ENCODE measurements around the gene ECPAS. TPM values are rescaled to one million over a fixed set of nuclear protein-coding genes. Genes with fewer than 3 reads are reported as not detected.

Gene ECPAS
- total and polyA plus RNA-seq, 4 donors: 11.0 to 94.3 (median 51.7) TPM

- H3K27ac ChIP-seq (ENCODE audit: low read depth in 1 of 2, low read length in 2 of 2): no peak overlapping the region
- no peaks in the 10 kb centered on the region for H3K4me1 ChIP-seq (ENCODE audit: control insufficient read depth in 1 of 2, insufficient read depth in 2 of 2, low read length in 2 of 2)
- WGBS, 2 donors: 78 to 79% methylated on average over 6 of the region's 6 CpGs
- peaks cover 1 to 6% of the 10 kb centered on the region in 2 donors for H3K36me3 ChIP-seq (ENCODE audit: control insufficient read depth in 1 of 2, insufficient read depth in 2 of 2, low read length in 1 of 2)
- H3K27me3 ChIP-seq (ENCODE audit: control insufficient read depth in 1 of 2, insufficient read depth in 2 of 2, low read length in 1 of 2): no peaks in the 10 kb centered on the region
- no peaks in the 10 kb centered on the region for H3K9me3 ChIP-seq (ENCODE audit: control insufficient read depth, low read length)
- intact Hi-C loops (cut with DNase I): no loop called here
- no peak overlapping the region for H3K4me3 ChIP-seq (ENCODE audit: low read length in 2 of 2)
- DNase-seq: no peak
- no peak for ATAC-seq (ENCODE audit: low FRiP score)
Measured at GRCh38 chr9:111438541-111439235, 45.5 kb downstream of the ECPAS start.

DNA sequence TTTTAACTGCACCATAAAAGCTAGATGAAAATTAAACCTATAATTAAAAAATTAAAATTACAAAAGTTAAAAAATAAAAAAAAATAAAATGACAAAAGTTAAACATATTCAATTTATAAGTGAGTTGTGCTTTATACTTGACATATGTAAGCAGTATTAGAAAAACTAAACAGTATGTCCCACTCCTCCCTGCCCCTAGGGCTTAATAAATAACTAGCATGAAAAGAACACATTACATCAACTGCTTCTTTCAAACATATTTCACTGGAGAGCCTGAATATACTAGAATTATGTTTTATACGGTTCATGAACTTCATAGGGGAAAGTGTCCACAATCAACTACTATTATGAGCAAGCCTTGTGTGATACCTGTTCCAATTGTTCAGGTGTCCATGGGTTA, 47.6 kb downstream of the ECPAS start:
- Histone ChIP-seq H3K4me3 (ENCODE audit: low read length in 2 of 2) (no peak overlapping the region), H3K27ac (ENCODE audit: low read depth in 1 of 2, low read length in 2 of 2) (no peak overlapping the region), H3K9me3 (ENCODE audit: control insufficient read depth, low read length) (no peaks in the 10 kb centered on the region), H3K36me3 (ENCODE audit: control insufficient read depth in 1 of 2, insufficient read depth in 2 of 2, low read length in 1 of 2) (peaks cover 5 to 6% of the 10 kb centered on the region in 2 donors), H3K27me3 (ENCODE audit: control insufficient read depth in 1 of 2, insufficient read depth in 2 of 2, low read length in 1 of 2) (no peaks in the 10 kb centered on the region), H3K4me1 (ENCODE audit: control insufficient read depth in 1 of 2, insufficient read depth in 2 of 2, low read length in 2 of 2) (no peaks in the 10 kb centered on the region)
- ATAC-seq (ENCODE audit: low FRiP score) (no peak), DNase-seq (no peak)
- intact Hi-C loops (cut with DNase I): no loop called here
- WGBS, 2 donors: 50 to 55% methylated on average over 1 of the region's 1 CpG

DNA sequence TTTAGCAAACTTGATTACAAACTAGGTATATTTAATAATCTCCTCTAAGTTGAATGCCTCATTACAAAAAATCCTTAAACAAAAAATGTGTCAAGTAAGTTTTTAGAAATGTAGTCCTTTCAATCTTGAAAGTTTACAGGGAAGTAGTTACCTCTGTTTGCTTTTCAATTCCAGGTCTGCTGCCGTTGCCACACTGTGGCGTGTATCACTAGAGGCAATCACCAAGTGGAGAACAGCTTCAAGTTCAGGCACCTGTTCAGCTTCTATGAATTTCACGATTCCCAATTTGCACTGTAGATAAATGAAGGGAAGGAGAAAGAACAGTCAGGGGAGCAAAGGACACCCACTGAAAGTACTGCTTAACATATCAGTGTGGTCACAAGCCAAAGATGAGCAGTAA, 51.1 kb downstream of the ECPAS start:
- H3K4me3 ChIP-seq (ENCODE audit: low read length in 2 of 2): no peak overlapping the region

GRCh38 chr9:111431684-111432083, 52.5 kb downstream of the ECPAS start:
- Histone ChIP-seq H3K27me3 (ENCODE audit: control insufficient read depth in 1 of 2, insufficient read depth in 2 of 2, low read length in 1 of 2) (no peaks in the 10 kb centered on the region), H3K36me3 (ENCODE audit: control insufficient read depth in 1 of 2, insufficient read depth in 2 of 2, low read length in 1 of 2) (peaks cover 0 to 4% of the 10 kb centered on the region in 2 donors), H3K9me3 (ENCODE audit: control insufficient read depth, low read length) (no peaks in the 10 kb centered on the region), H3K4me1 (ENCODE audit: control insufficient read depth in 1 of 2, insufficient read depth in 2 of 2, low read length in 2 of 2) (no peaks in the 10 kb centered on the region), H3K4me3 (ENCODE audit: low read length in 2 of 2) (no peak overlapping the region), H3K27ac (ENCODE audit: low read depth in 1 of 2, low read length in 2 of 2) (no peak overlapping the region)
- intact Hi-C loops (cut with DNase I): no loop called here
- 88 to 95% methylated on average over 3 of the region's 3 CpGs for WGBS, 2 donors
- ATAC-seq (ENCODE audit: low FRiP score) (no peak), DNase-seq (no peak)

More for the DNA sequence above, 51.1 kb downstream of the ECPAS start:
- no peaks in the 10 kb centered on the region for H3K9me3 ChIP-seq (ENCODE audit: control insufficient read depth, low read length)
- H3K27ac ChIP-seq (ENCODE audit: low read depth in 1 of 2, low read length in 2 of 2): no peak overlapping the region
- no peak for DNase-seq
- no peaks in the 10 kb centered on the region for H3K4me1 ChIP-seq (ENCODE audit: control insufficient read depth in 1 of 2, insufficient read depth in 2 of 2, low read length in 2 of 2)
- H3K27me3 ChIP-seq (ENCODE audit: control insufficient read depth in 1 of 2, insufficient read depth in 2 of 2, low read length in 1 of 2): no peaks in the 10 kb centered on the region
- WGBS, 2 donors: 90 to 92% methylated on average over 3 of the region's 3 CpGs
- ATAC-seq (ENCODE audit: low FRiP score): no peak
- intact Hi-C loops (cut with DNase I): no loop called here
- H3K36me3 ChIP-seq (ENCODE audit: control insufficient read depth in 1 of 2, insufficient read depth in 2 of 2, low read length in 1 of 2): peaks cover 0 to 4% of the 10 kb centered on the region in 2 donors

- no peak for ATAC-seq (ENCODE audit: low FRiP score)
- H3K36me3 ChIP-seq (ENCODE audit: control insufficient read depth in 1 of 2, insufficient read depth in 2 of 2, low read length in 1 of 2): peaks cover 0 to 4% of the 10 kb centered on the region in 2 donors
- intact Hi-C loops (cut with DNase I): no loop called here
Measured at GRCh38 chr9:111429175-111429574, 55.0 kb downstream of the ECPAS start.

DNA sequence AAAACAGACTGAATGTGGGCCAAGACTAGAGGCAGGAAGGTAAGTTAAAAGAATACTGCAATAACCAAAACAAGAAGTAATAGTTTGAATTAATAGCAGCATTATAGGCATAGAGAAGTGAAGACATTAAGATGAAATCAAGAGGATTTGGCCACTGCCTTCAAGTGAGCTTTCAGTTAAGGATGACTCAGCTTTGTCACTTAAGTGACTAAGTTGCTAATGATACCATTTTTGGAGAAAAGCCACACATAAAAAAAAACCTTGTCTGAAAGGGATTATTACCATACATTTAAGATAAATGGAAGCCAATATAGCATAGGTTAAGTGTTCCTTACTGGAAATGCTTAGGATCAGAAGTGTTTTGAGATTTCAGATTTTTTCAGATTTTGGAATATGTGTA, 57.0 kb downstream of the ECPAS start:
- ATAC-seq (ENCODE audit: low FRiP score): no peak
- no peaks in the 10 kb centered on the region for H3K9me3 ChIP-seq (ENCODE audit: control insufficient read depth, low read length)
- no peak for DNase-seq
- no peaks in the 10 kb centered on the region for H3K27me3 ChIP-seq (ENCODE audit: control insufficient read depth in 1 of 2, insufficient read depth in 2 of 2, low read length in 1 of 2)
- no peak overlapping the region for H3K4me3 ChIP-seq (ENCODE audit: low read length in 2 of 2)
- intact Hi-C loops (cut with DNase I): no loop called here
- H3K4me1 ChIP-seq (ENCODE audit: control insufficient read depth in 1 of 2, insufficient read depth in 2 of 2, low read length in 2 of 2): no peaks in the 10 kb centered on the region
- no peaks in the 10 kb centered on the region for H3K36me3 ChIP-seq (ENCODE audit: control insufficient read depth in 1 of 2, insufficient read depth in 2 of 2, low read length in 1 of 2)
- no peak overlapping the region for H3K27ac ChIP-seq (ENCODE audit: low read depth in 1 of 2, low read length in 2 of 2)

More at GRCh38 chr9:111429175-111429574, 55.0 kb downstream of the ECPAS start:
- Histone ChIP-seq H3K9me3 (ENCODE audit: control insufficient read depth, low read length) (no peaks in the 10 kb centered on the region), H3K4me3 (ENCODE audit: low read length in 2 of 2) (no peak overlapping the region), H3K27ac (ENCODE audit: low read depth in 1 of 2, low read length in 2 of 2) (no peak overlapping the region), H3K27me3 (ENCODE audit: control insufficient read depth in 1 of 2, insufficient read depth in 2 of 2, low read length in 1 of 2) (no peaks in the 10 kb centered on the region), H3K4me1 (ENCODE audit: control insufficient read depth in 1 of 2, insufficient read depth in 2 of 2, low read length in 2 of 2) (no peaks in the 10 kb centered on the region)
- no peak for DNase-seq

- H3K27ac ChIP-seq (ENCODE audit: low read depth in 1 of 2, low read length in 2 of 2): no peak overlapping the region
- peaks cover 3 to 4% of the 10 kb centered on the region in 2 donors for H3K36me3 ChIP-seq (ENCODE audit: control insufficient read depth in 1 of 2, insufficient read depth in 2 of 2, low read length in 1 of 2)
- no peaks in the 10 kb centered on the region for H3K27me3 ChIP-seq (ENCODE audit: control insufficient read depth in 1 of 2, insufficient read depth in 2 of 2, low read length in 1 of 2)
- ATAC-seq (ENCODE audit: low FRiP score) (no peak), DNase-seq (no peak)
- 98 to 99% methylated on average over 3 of the region's 3 CpGs for WGBS, 2 donors
- intact Hi-C loops (cut with DNase I): no loop called here
- no peak overlapping the region for H3K4me3 ChIP-seq (ENCODE audit: low read length in 2 of 2)
- no peaks in the 10 kb centered on the region for H3K4me1 ChIP-seq (ENCODE audit: control insufficient read depth in 1 of 2, insufficient read depth in 2 of 2, low read length in 2 of 2)
- H3K9me3 ChIP-seq (ENCODE audit: control insufficient read depth, low read length): no peaks in the 10 kb centered on the region
Measured at GRCh38 chr9:111423389-111423788, 60.8 kb downstream of the ECPAS start.

DNA sequence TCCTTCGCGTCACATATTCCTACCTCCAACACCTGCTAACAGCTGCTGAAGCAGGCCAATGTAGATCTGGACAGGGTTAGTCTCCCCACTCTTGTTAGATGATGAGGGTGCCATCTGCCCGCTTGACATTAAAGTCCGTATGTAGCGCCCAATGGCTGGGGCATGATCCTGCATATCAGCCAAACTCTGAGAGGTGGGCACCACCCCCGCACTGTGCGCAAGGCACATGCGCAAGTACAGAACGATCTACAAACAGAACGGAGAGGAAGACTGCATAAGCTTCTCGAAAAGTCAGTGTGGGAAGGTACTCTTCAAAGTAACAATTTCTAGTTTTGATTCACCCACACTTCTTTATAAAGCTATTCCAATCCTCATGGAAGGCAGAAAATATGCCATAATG, 69.8 kb downstream of the ECPAS start:
- no peak overlapping the region for H3K4me3 ChIP-seq (ENCODE audit: low read length in 2 of 2)
- DNase-seq: no peak
- H3K27ac ChIP-seq (ENCODE audit: low read depth in 1 of 2, low read length in 2 of 2): no peak overlapping the region
- intact Hi-C loops (cut with DNase I): no loop called here
- no peaks in the 10 kb centered on the region for H3K9me3 ChIP-seq (ENCODE audit: control insufficient read depth, low read length)
- ATAC-seq (ENCODE audit: low FRiP score): no peak
- no peaks in the 10 kb centered on the region for H3K27me3 ChIP-seq (ENCODE audit: control insufficient read depth in 1 of 2, insufficient read depth in 2 of 2, low read length in 1 of 2)
- H3K4me1 ChIP-seq (ENCODE audit: control insufficient read depth in 1 of 2, insufficient read depth in 2 of 2, low read length in 2 of 2): no peaks in the 10 kb centered on the region
- 94 to 96% methylated on average over 11 of the region's 11 CpGs for WGBS, 2 donors
- H3K36me3 ChIP-seq (ENCODE audit: control insufficient read depth in 1 of 2, insufficient read depth in 2 of 2, low read length in 1 of 2): no peaks in the 10 kb centered on the region

DNA sequence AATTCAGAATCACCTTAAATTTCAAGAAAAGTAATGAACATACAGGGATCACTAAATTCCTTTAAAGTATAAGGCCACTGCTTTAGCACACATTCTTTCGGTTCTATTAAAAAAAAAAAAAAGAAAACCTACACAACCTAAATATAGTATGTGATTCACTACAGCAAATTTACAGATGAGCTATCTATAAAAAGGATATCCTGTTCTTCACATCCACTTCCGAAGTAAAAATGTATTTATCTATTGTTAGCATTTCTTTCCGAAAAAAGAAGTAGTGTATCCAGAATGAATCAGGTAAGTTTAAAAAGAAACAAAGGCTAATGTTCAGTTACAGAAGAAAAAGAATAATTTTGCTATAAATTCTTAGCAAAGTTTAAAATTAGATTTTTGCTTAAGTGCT, 70.2 kb downstream of the ECPAS start:
- no peak for ATAC-seq (ENCODE audit: low FRiP score)
- WGBS, 2 donors: 74 to 81% methylated on average over 3 of the region's 3 CpGs
- H3K9me3 ChIP-seq (ENCODE audit: control insufficient read depth, low read length): no peaks in the 10 kb centered on the region

More for the DNA sequence above, 70.2 kb downstream of the ECPAS start:
- Histone ChIP-seq H3K4me1 (ENCODE audit: control insufficient read depth in 1 of 2, insufficient read depth in 2 of 2, low read length in 2 of 2) (no peaks in the 10 kb centered on the region), H3K27ac (ENCODE audit: low read depth in 1 of 2, low read length in 2 of 2) (no peak overlapping the region), H3K27me3 (ENCODE audit: control insufficient read depth in 1 of 2, insufficient read depth in 2 of 2, low read length in 1 of 2) (no peaks in the 10 kb centered on the region), H3K4me3 (ENCODE audit: low read length in 2 of 2) (no peak overlapping the region), H3K36me3 (ENCODE audit: control insufficient read depth in 1 of 2, insufficient read depth in 2 of 2, low read length in 1 of 2) (no peaks in the 10 kb centered on the region)
- intact Hi-C loops (cut with DNase I): no loop called here
- no peak for DNase-seq

All from aorta (tissue), 5 donors.